Measurements from ENCODE around the gene EXOSC6.

DNA sequence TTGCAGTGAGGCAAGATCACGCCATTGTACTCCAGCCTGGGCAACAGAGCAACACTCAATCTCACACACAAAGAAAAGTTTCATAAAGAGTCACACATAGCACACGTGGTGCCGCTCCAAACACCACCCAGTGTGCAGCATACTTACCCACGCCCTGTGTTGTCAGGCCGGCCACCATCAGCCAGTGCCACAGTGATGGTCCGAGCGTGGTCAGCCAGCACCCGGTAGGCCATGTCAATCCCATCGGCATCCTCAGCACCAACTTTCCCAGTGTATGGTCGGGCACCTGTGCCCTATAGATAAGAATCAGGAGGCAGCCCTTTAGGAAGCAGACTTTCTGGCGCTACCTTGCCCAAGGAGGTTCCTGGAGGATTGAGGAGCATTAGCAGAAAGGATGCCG, 17.7 kb upstream of the EXOSC6 start:
- no peak for TF ChIP-seq POLR2AphosphoS5 (IDR thresholded peaks at IDR 0.05)
- TF ChIP-seq, protein P1, sequence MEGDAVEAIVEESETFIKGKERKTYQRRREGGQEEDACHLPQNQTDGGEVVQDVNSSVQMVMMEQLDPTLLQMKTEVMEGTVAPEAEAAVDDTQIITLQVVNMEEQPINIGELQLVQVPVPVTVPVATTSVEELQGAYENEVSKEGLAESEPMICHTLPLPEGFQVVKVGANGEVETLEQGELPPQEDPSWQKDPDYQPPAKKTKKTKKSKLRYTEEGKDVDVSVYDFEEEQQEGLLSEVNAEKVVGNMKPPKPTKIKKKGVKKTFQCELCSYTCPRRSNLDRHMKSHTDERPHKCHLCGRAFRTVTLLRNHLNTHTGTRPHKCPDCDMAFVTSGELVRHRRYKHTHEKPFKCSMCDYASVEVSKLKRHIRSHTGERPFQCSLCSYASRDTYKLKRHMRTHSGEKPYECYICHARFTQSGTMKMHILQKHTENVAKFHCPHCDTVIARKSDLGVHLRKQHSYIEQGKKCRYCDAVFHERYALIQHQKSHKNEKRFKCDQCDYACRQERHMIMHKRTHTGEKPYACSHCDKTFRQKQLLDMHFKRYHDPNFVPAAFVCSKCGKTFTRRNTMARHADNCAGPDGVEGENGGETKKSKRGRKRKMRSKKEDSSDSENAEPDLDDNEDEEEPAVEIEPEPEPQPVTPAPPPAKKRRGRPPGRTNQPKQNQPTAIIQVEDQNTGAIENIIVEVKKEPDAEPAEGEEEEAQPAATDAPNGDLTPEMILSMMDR (IDR thresholded peaks at IDR 0.05) = no peak

All from suprapubic skin (tissue), 3 donors.